Endodermal cell (in vitro differentiated cells): ENCODE results near the gene ERCC3. TPM values are rescaled to one million over a fixed set of nuclear protein-coding genes. Genes with fewer than 3 reads are reported as not detected.

Experiments used
- DNase-seq: peaks from one replicate; pipeline ENCODE4 v3.0.0-alpha.2; 2017
- H3K27ac ChIP-seq: 2 replicates; pipeline ENCODE4 v1.5.1; 2013; ENCODE audit warnings: mild to moderate bottlenecking, low read depth, low read length, moderate library complexity
- H3K27me3 ChIP-seq: 2 replicates; pipeline ENCODE4 v1.6.1; 2013; ENCODE audit warnings: mild to moderate bottlenecking, low read length, moderate library complexity; ENCODE audit not compliant: insufficient read depth, control insufficient read depth, poor library complexity, severe bottlenecking
- H3K36me3 ChIP-seq: 2 replicates; pipeline ENCODE4 v1.7.0; 2013; ENCODE audit warnings: mild to moderate bottlenecking, low read length, moderate library complexity; ENCODE audit not compliant: control insufficient read depth, insufficient read depth
- H3K4me1 ChIP-seq: one replicate; pipeline ENCODE4 v1.7.0; 2013; ENCODE audit warnings: low read length; ENCODE audit not compliant: control insufficient read depth, insufficient read depth
- H3K4me3 ChIP-seq: 2 replicates; pipeline ENCODE4 v1.5.1; 2013; ENCODE audit warnings: mild to moderate bottlenecking, low read length, moderate library complexity
- H3K9ac ChIP-seq: 2 replicates; pipeline ENCODE4 v1.6.1; 2013; ENCODE audit warnings: mild to moderate bottlenecking, low read length, moderate library complexity; ENCODE audit not compliant: poor library complexity, severe bottlenecking; ENCODE audit errors: extremely low read depth
- H3K9me3 ChIP-seq: 2 replicates; pipeline ENCODE4 v1.6.1; 2013; ENCODE audit warnings: mild to moderate bottlenecking, low read length, moderate library complexity; ENCODE audit not compliant: control insufficient read depth
- H3K27ac Mint-ChIP-seq: 2 replicates; pipeline ENCODE4 v1.8.0; 2020; ENCODE audit warnings: mixed read lengths
- H3K27me3 Mint-ChIP-seq: 2 replicates; pipeline ENCODE4 v1.8.0; 2021; ENCODE audit warnings: mild to moderate bottlenecking, mixed read lengths; ENCODE audit not compliant: insufficient read depth
- H3K36me3 Mint-ChIP-seq: 2 replicates; pipeline ENCODE4 v1.8.0; 2020; ENCODE audit warnings: low read depth, mixed read lengths
- H3K4me1 Mint-ChIP-seq: 2 replicates; pipeline ENCODE4 v1.8.0; 2020; ENCODE audit warnings: mixed read lengths
- H3K4me3 Mint-ChIP-seq: 2 replicates; pipeline ENCODE4 v1.8.0; 2020; ENCODE audit warnings: mild to moderate bottlenecking, moderate library complexity, mixed read lengths
- H3K9me3 Mint-ChIP-seq: 2 replicates; pipeline ENCODE4 v1.8.0; 2020; ENCODE audit warnings: mild to moderate bottlenecking, mixed read lengths
- WGBS, 2 experiments: methylation state at CpG; one replicate each; pipeline versions ENCODE4 v1.1.5 to v1.1.7; 2013; ENCODE audit warnings: missing lambda C conversion rate in 2 of 2, mixed read lengths in 1 of 2; ENCODE audit not compliant: insufficient coverage in 1 of 2, insufficient read length in 1 of 2; 5-methylcytosine and 5-hydroxymethylcytosine counted together
- total RNA-seq, 2 donors: library from RNA; stranded (reverse); fragmentation: NEBNext Ultra II Directional in 1 of 2; extraction: Animal tissue kit (Norgen Biotek cat#: 25700) in 1 of 2; gene quantifications; 2 replicates in 1 of 2; 3 replicates in 1 of 2; pipeline ENCODE4 v1.2.1, GENCODE V29; 2021
- TF ChIP-seq, protein P1 (sequence below): fragments of 200-600 bp; sonication (generic); conservative IDR thresholded peaks from 2 replicates; pipeline ENCODE4 v1.5.0; 2021; ENCODE audit warnings: antibody characterized with exemption, mild to moderate bottlenecking

Gene ERCC3
- total RNA-seq, 2 donors from 2014 or later = 64.5 to 72.6 TPM

DNA sequence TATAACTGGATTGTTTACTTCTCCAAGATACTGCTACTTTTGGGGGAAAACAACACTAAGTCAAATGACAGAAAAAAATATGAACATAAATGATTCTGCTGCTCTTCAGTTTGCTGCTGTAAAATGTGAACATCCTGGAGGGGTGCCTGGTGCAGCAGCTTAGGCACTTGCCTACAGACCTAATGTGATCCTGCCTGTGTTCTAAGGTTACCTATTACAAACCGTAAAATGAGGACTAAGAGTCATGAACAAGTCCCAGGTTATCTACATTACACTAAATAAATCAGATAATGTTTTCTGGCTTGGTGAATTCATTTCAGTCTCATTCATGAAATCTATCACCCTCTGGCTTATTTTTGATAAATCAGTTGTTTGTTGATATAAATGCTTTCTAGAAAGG, 38.4 kb upstream of the ERCC3 start:
- no peak overlapping the region for H3K9ac ChIP-seq
- H3K27ac Mint-ChIP-seq = no peak overlapping the region
- H3K4me1 Mint-ChIP-seq = no peaks in the 10 kb centered on the region
- WGBS, 2 experiments = 100% methylated on average over 1 of the region's 1 CpG
- TF ChIP-seq, protein P1, sequence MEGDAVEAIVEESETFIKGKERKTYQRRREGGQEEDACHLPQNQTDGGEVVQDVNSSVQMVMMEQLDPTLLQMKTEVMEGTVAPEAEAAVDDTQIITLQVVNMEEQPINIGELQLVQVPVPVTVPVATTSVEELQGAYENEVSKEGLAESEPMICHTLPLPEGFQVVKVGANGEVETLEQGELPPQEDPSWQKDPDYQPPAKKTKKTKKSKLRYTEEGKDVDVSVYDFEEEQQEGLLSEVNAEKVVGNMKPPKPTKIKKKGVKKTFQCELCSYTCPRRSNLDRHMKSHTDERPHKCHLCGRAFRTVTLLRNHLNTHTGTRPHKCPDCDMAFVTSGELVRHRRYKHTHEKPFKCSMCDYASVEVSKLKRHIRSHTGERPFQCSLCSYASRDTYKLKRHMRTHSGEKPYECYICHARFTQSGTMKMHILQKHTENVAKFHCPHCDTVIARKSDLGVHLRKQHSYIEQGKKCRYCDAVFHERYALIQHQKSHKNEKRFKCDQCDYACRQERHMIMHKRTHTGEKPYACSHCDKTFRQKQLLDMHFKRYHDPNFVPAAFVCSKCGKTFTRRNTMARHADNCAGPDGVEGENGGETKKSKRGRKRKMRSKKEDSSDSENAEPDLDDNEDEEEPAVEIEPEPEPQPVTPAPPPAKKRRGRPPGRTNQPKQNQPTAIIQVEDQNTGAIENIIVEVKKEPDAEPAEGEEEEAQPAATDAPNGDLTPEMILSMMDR = no peak
- no peaks in the 10 kb centered on the region for H3K4me1 ChIP-seq
- no peak for DNase-seq
- H3K9me3 Mint-ChIP-seq = no peaks in the 10 kb centered on the region
- H3K4me3 Mint-ChIP-seq = no peak overlapping the region
- H3K27ac ChIP-seq = no peak overlapping the region
- H3K9me3 ChIP-seq = no peaks in the 10 kb centered on the region
- H3K4me3 ChIP-seq = no peak overlapping the region
- peaks cover 17% of the 10 kb centered on the region for H3K36me3 Mint-ChIP-seq
- no peaks in the 10 kb centered on the region for H3K27me3 Mint-ChIP-seq
- H3K36me3 ChIP-seq = peaks cover 37% of the 10 kb centered on the region
- H3K27me3 ChIP-seq = no peaks in the 10 kb centered on the region

DNA sequence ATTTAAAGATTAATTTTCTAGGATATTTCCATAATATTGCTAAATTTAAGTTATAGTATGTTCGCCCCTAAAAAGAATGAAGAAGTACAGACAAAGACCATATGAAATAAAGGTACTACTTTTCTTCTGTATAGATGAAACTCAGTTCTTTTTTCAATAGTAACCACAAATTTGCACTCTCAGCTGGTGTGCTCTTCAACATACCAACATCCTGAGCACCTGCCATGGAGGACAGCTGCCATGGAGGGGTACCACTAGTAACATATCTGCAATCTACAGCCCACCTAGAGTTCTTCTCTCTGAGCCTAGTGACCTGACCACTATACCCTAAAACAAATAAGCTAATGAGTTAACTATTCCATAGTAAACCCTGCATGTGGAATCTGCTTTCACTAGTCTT, 36.8 kb upstream of the ERCC3 start:
- no peak overlapping the region for H3K27ac ChIP-seq
- TF ChIP-seq, protein P1 = no peak
- WGBS, 2 experiments = 83% methylated on average over 1 of the region's 1 CpG; no CpG with 5 or more reads in 1 of the 2 experiments
- no peak for DNase-seq
- no peak overlapping the region for H3K27ac Mint-ChIP-seq
- H3K27me3 Mint-ChIP-seq = no peaks in the 10 kb centered on the region
- peaks cover 14% of the 10 kb centered on the region for H3K36me3 Mint-ChIP-seq
- no peak overlapping the region for H3K4me3 Mint-ChIP-seq
- no peak overlapping the region for H3K9ac ChIP-seq
- H3K4me3 ChIP-seq = no peak overlapping the region
- no peaks in the 10 kb centered on the region for H3K27me3 ChIP-seq
- H3K36me3 ChIP-seq = peaks cover 42% of the 10 kb centered on the region
- no peaks in the 10 kb centered on the region for H3K4me1 ChIP-seq
- H3K9me3 Mint-ChIP-seq = no peaks in the 10 kb centered on the region
- no peaks in the 10 kb centered on the region for H3K4me1 Mint-ChIP-seq
- H3K9me3 ChIP-seq = no peaks in the 10 kb centered on the region

DNA sequence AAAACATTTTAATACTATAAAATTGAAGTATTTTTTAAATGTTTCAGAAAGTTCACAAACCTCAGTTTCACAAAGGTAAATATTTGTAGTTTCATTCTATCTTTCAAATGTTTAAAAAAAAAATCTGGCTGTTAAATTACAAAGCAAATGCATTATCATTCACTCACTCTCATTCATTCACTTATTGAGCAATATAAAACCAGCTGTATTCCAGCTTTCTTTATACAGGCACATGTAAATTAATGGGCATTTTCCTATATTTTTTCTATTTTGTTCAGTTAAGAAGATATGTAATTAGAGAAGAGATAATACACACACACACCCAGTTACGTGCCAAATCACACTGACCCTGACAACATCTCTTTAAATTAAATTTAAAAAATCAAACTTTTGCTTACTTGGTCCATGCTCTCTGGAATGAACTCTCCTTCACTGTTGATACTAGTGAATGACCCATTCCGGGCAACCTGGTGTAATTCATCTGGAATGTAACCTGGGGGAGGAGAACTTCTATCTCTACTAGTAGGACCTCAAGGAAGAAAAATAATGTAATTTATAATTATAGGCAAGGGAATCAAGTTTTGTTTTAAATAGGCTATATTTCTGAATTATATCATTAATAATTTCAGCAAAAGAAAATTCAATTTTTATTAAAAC, 32.5 kb upstream of the ERCC3 start:
- Histone ChIP-seq H3K27me3 (no peaks in the 10 kb centered on the region), H3K9ac (no peak overlapping the region), H3K4me3 (no peak overlapping the region), H3K36me3 (peaks cover 55% of the 10 kb centered on the region), H3K27ac (no peak overlapping the region), H3K4me1 (no peaks in the 10 kb centered on the region), H3K9me3 (no peaks in the 10 kb centered on the region)
- Mint-ChIP-seq H3K27ac (no peak overlapping the region), H3K4me1 (no peaks in the 10 kb centered on the region), H3K9me3 (no peaks in the 10 kb centered on the region), H3K4me3 (no peak overlapping the region), H3K27me3 (no peaks in the 10 kb centered on the region), H3K36me3 (peaks cover 21% of the 10 kb centered on the region)
- DNase-seq = no peak
- TF ChIP-seq, protein P1 = no peak
- WGBS, 2 experiments = 88 to 100% methylated on average over 1 to 2 of the region's 2 CpGs
